Tibial nerve (tissue), 4 donors: ENCODE data around the gene GOLGA6L7. TPM values are rescaled to one million over a fixed set of nuclear protein-coding genes. Genes with fewer than 3 reads are reported as not detected.
A peak's percentile ranks its signal among the peaks of the same experiment; 100 is the strongest.
"Not testable (repeated sequence)": the region's sequence is repeated elsewhere in the genome, so short reads cannot be mapped to it uniquely, and the experiment has no call there.

Source experiments
- DNase-seq, 2 donors: peaks; one replicate each; pipeline ENCODE4 v3.0.0-alpha.2; 2019; ENCODE audit warnings: low spot score in 2 of 2
- H3K27ac ChIP-seq, 4 donors: fragments of 200-600 bp; sonication (generic) in 3 of 4; one replicate each; pipeline ENCODE4 v1.5.1; 2017 to 2019; ENCODE audit warnings: mild to moderate bottlenecking in 1 of 4
- H3K27me3 ChIP-seq, 2 donors: fragments of 200-600 bp; sonication (generic) in 1 of 2; one replicate each; pipeline versions ENCODE4 v1.5.1 to v1.6.0; 2017 to 2019
- H3K36me3 ChIP-seq, 3 donors: fragments of 200-600 bp; sonication (generic); one replicate each; pipeline ENCODE4 v1.5.1; 2018 to 2019
- H3K4me1 ChIP-seq, 4 donors: fragments of 200-600 bp; sonication (generic) in 3 of 4; one replicate each; pipeline ENCODE4 v1.5.1; 2017 to 2019
- H3K4me3 ChIP-seq, 4 donors: fragments of 200-600 bp; sonication (generic) in 3 of 4; one replicate each; pipeline ENCODE4 v1.5.1; 2017 to 2019; ENCODE audit warnings: mild to moderate bottlenecking in 1 of 4, moderate library complexity in 1 of 4
- H3K9me3 ChIP-seq, 4 donors: fragments of 200-600 bp; sonication (generic) in 3 of 4; one replicate each; pipeline ENCODE4 v1.5.1; 2017 to 2019
- WGBS, 2 donors: methylation state at CpG; one replicate each; pipeline ENCODE4 v1.1.5; 2018; 5-methylcytosine and 5-hydroxymethylcytosine counted together
- total RNA-seq, 4 donors: library from RNA; depleted of rRNA; stranded (reverse); fragments of >200 nt; gene quantifications; one replicate each; pipeline ENCODE4 v1.1.0, GENCODE V29; 2016

Gene GOLGA6L7
- total RNA-seq, 4 donors from 2014 or later: not detected

DNA sequence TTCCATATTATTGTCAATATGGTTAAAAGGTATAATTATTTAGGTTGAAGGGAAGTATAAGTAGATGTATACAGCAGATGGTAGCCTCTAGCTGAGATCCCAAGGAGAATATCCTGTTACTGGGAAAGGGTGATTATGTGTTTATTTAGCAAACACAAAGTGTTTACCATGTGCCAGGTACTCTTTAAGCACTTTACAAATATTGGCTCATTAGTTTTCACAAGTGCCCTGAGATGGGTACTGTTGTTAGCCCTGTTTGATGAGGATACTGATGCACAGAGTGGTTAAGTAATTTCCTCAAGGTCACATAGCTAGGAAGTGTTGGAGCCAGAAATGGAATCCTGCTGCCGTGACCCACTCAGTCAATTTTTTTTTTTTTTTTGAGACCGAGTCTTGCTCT lies 48.1 kb downstream of the GOLGA6L7 start:
- not testable (repeated sequence) for H3K27ac ChIP-seq, H3K9me3 ChIP-seq, H3K27me3 ChIP-seq, H3K36me3 ChIP-seq, DNase-seq, H3K4me1 ChIP-seq, H3K4me3 ChIP-seq
- WGBS, 2 donors: 85% methylated on average over 2 of the region's 2 CpGs

DNA sequence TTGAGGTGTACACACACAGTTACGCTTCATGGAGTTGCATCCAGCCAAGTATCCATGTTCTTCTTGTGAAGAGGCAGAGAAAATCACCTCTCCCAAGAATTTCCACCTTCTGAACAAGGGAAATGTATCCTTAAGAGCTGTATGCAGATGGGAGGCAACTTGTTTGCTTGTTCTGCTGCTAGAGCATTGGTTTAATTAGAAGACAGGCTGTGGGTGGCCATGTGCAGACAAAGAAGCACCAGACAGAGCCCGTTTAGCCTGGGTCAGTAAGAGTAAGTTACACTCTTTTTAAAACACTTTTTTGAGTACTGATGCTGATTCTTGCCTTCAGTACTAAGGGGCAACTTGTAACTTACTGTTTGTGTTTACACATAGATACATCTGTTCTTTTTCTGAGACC lies 50.2 kb downstream of the GOLGA6L7 start:
- DNase-seq, H3K36me3 ChIP-seq, H3K9me3 ChIP-seq, H3K4me1 ChIP-seq, H3K27me3 ChIP-seq, H3K4me3 ChIP-seq, H3K27ac ChIP-seq: not testable (repeated sequence)
- WGBS, 2 donors: 44 to 92% methylated on average over 1 to 2 of the region's 2 CpGs

DNA sequence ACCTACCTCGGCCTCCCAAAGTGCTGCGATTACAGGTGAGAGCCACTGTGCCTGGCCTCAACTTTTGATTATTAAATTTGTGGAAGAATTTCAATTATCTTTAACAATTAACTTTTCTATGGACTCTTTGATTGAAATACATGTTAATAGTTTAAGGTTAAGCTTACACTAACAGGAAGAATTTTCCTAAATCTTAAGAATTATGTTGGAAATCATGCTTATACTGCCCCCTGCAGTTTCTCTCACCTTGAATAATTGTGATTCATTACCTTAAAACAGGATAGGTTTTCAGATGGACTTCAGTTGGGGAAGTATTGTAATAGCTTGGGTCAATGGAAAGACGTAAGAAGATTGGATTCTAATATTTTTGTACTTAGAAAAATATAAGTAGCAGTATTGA lies 54.2 kb downstream of the GOLGA6L7 start:
- H3K27ac ChIP-seq, H3K36me3 ChIP-seq, H3K4me3 ChIP-seq, H3K4me1 ChIP-seq, H3K9me3 ChIP-seq: not testable (repeated sequence)
- 86 to 90% methylated on average over 3 of the region's 3 CpGs for WGBS, 2 donors
- DNase-seq: peak in 1 of 2 donors; percentile 7
- peaks cover 0 to 15% of the 10 kb centered on the region in 2 donors for H3K27me3 ChIP-seq

Other genes with a start within 250 kb of the GOLGA6L7 start
- 1 to 10 TPM; 4.9 to 6.6 (median 5.5) TPM for gene GOLGA8M, start 136.2 kb downstream of the GOLGA6L7 start, total RNA-seq
- 1 to 10 TPM; 3.3 to 5.4 (median 4.5) TPM for gene APBA2, start 37.3 kb upstream of the GOLGA6L7 start, total RNA-seq